GM21737 (cell line): ENCODE data around the gene IQGAP1.

Source experiments
- ATAC-seq: cut with Tn5 transposase; IDR thresholded peaks from one replicate; pipeline ENCODE4 v1.9.1; 2021; ENCODE audit warnings: mild to moderate bottlenecking, moderate library complexity; ENCODE audit not compliant: unreplicated experiment

The IQGAP1 gene

GRCh38 chr15:90436952-90437351, 48.9 kb downstream of the IQGAP1 start:
- no peak for ATAC-seq

DNA sequence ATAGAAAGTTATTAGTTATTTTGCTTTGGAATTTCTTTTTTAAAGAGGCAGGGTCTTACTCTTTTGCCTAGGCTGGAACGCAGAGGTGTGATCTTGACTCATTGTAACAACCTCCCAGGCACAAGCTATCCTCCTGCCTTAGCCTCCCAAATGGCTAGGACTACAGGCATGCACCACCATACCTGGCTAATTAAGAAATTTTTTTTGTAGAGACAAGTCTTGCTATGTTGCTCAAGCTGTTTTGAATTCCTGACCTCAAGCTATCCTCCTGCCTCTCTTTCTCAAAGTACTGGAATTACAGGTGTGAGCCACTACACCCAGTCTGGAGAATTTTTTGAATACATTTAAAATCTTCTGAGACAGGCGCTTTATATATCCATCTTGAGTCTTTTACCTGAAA, 49.5 kb downstream of the IQGAP1 start:
- ATAC-seq: no peak

DNA sequence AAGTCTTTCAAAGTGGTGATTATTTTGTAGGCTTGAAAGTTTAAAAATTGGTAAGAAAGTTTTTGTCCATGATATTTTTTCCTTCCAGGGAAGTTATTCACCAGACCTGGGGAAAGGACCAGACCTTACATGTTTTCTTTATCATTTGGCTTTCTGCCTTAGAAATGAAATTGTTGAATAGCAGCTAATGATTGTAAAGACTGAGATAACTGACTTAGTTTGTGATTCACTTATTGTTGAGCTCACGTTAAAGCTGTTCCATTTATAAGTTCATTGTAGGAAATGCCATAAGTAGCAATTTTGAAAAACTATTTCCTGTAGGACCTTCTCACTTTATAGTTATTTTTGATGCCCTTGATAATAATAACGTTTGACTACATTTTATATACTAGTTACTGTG, 51.9 kb downstream of the IQGAP1 start:
- ATAC-seq: no peak

GRCh38 chr15:90441027-90441426, 53.0 kb downstream of the IQGAP1 start:
- ATAC-seq: no peak

DNA sequence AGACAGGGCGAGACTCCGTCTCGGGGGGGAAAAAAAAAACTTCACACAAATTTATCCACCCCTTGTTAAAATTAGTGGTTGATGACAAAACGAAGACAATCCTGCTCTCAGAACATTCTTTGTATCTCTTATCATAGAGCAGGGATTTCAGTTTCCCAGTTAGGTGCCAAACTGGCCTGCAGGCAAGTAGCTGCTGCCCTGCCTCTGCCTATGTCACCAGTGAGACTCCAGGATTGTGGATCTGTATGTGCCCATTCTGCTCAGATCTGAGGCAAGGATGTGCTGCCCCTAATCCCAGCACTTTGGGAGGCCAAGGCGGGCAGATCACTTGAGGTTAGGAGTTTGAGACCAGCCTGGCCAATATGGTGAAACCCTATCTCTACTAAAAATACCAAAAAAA, 54.4 kb downstream of the IQGAP1 start:
- no peak for ATAC-seq

GRCh38 chr15:90449206-90449735, 61.2 kb downstream of the IQGAP1 start:
- ATAC-seq: no peak

- no peak for ATAC-seq
These were observed 63.2 kb downstream of the IQGAP1 start for GRCh38 chr15:90451053-90451850.

- ATAC-seq: no peak
These were observed 68.2 kb downstream of the IQGAP1 start for GRCh38 chr15:90456236-90456635.

DNA sequence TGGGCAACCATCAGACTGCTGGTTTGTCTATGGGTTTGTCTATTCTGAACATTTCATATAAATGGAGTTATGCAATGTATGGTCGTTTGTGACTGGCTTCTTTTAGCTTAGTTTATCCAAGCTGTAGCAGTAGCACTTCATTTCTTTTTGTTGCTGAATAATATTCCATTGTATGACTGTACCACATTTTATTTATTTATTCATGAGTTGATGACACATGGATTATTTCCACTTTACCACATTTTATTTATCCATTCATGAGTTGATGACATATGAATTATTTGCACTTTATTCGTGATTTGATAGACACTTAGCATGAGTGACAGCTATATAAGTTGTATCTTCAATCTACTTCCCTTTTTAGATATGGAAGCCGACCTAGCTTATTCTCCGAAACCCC, 70.0 kb downstream of the IQGAP1 start:
- no peak for ATAC-seq

- ATAC-seq: no peak
These were observed 71.3 kb downstream of the IQGAP1 start for GRCh38 chr15:90459368-90459767.

DNA sequence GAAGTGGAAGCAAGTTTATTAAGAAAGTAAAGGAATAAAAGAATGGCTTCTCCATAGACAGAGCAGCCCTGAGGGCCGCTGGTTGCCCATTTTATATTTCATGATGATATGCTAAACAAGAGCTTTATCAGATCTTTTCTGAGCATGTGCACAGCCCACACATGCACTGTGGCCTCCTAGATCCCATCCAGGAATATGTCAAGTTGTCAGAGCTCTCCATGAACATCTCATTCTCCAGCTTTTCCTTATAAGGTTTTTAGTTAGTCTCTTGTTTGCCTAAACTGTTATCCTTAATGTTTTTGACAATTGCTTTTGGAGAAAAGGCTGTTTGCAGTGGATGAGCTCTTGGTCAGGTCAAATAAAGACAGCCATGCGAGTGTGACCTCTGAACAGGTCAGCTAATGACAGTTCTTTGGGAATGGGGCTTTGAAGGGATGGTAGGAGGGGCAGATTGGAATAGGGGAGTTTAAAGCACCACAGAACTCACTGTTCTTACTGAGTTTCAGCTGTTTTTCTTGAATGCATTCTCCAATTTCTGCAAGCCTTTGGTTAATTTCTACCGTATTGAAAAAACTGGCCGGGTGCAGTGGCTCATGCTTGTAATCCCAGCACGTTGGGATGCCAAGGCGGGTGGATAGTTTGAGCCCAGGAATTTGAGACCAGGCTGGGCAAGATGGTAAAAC, 72.2 kb downstream of the IQGAP1 start:
- ATAC-seq: no peak

DNA sequence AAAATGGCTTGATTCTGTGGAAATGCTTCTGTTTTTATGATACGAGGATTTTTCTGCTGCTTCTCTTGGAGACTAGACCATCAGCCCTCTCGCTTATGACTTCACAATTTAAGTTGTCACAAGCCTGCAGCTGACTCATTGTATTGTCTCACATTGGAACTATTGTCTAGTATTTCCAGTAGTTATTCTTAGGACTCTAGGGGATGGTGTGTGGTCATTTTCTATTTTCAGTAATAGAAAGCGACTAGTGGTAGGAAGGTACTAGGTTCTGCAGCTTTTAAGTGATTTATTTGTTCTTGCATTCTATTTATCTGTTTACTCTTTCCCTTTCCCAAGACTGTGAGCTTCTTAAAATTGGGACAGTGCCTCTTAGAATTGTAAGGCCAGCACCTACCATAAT, 75.3 kb downstream of the IQGAP1 start:
- ATAC-seq: no peak

GRCh38 chr15:90465140-90465929, 77.3 kb downstream of the IQGAP1 start:
- ATAC-seq: no peak

DNA sequence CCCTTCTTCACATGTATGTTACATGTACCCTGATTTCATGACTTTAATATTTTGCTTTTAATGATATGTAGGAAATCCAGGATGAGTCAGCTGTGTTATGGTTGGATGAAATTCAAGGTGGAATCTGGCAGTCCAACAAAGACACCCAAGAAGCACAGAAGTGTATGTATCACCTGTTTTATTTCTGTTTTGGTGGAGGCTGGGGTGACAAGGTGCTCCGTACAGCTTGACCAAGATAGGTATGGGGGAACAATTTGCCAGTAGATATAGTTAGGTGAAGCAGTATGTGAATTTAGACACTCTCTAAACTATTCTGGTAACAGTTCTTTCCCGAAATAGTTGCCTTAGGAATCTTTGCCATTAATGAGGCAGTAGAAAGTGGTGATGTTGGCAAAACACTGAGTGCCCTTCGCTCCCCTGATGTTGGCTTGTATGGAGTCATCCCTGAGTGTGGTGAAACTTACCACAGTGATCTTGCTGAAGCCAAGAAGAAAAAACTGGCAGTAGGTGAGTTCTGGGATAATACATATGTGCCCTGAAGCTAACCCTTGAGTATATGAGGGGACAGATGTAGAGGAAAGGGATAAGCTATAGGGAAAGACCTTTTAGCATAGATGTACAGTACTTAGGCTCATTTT, 78.0 kb downstream of the IQGAP1 start:
- ATAC-seq: no peak

GRCh38 chr15:90469723-90470122, 81.7 kb downstream of the IQGAP1 start:
- no peak for ATAC-seq

DNA sequence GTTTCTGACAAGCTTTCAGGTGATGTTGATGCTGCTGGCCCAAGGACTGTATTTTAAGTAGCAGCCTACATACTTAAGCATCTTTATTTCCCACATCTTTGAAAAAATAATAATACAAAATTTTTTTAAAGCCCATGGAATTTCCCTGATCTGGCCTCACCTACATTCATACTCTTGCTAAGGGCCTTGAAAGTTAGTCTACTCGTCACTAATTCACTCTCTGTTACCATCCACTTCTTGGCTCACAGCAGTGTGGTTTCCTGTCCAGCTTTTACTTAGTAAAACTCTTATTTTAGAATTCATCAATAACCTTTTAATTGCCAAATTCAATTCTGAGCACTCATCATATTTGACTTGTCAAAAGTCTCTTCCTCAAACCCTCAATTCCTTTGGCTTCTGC, 82.4 kb downstream of the IQGAP1 start:
- no peak for ATAC-seq

GRCh38 chr15:90471126-90471525, 83.1 kb downstream of the IQGAP1 start:
- no peak for ATAC-seq

DNA sequence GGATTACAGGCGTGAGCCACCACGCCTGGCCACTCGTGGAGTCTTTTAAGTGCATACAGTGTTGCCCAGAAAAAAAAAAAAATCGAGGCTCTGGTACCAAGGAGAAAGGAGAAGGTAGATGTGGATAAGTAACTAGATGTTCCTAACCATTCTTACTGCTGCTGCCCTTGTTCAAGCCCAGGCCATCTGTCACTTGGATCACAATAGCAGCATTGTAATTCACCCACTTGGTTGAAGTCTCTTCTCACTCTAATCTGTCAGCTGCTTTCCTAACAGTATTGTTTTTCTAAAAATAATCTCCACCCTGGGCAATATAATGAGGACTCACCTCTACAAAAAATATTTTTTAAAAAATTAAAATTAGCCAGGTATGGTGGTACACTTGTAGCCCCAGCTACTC, 83.7 kb downstream of the IQGAP1 start:
- no peak for ATAC-seq

GRCh38 chr15:90478846-90479481, 90.9 kb downstream of the IQGAP1 start:
- no peak for ATAC-seq

DNA sequence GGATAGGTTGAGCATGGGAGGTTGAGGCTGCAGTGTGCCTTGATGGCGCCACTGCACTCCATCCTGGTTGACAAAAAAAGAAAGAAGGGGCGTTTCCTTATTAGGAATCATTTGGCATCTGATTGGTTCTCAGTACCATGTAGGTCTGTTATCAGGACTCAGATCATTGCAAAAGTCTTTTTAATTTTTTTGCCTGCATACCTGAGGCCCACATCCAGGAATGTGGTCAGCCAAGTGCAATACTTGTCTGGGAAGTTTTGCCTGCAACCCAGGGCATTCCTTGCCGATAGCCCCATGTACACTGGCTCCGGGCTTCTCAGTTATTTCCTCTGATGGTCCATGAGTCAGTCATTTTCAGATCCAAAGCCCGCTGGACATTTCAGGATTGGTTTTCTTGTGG, 91.6 kb downstream of the IQGAP1 start:
- no peak for ATAC-seq

- ATAC-seq: no peak
These were observed 93.0 kb downstream of the IQGAP1 start for GRCh38 chr15:90481023-90481422.
